RKO (cell line): Measurements from ENCODE around the gene SLC37A2.
"Not testable (repeated sequence)": the region's sequence is repeated elsewhere in the genome, so short reads cannot be mapped to it uniquely, and the experiment has no call there.

ENCODE experiments used
- DNase-seq: peaks from one replicate; pipeline ENCODE4 v3.0.0-alpha.2; 2016; ENCODE audit warnings: low spot score

SLC37A2 gene

DNA sequence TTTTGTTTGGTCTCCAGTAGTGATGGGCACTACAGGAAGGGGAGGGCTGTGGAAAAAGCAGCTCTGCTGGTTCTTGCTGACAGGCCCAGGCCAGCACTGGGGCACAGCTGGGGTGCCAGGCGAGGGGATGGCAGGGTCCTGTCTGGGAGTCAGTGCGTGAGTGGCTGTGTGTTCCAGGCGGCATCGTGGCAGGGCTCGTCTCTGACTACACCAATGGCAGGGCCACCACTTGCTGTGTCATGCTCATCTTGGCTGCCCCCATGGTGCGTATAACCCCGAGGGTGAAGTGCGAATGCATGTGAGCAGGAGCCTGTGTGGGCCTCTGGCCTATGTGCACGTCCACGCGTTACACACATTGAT lies 20.9 kb downstream of the SLC37A2 start:
- DNase-seq, result no peak

DNA sequence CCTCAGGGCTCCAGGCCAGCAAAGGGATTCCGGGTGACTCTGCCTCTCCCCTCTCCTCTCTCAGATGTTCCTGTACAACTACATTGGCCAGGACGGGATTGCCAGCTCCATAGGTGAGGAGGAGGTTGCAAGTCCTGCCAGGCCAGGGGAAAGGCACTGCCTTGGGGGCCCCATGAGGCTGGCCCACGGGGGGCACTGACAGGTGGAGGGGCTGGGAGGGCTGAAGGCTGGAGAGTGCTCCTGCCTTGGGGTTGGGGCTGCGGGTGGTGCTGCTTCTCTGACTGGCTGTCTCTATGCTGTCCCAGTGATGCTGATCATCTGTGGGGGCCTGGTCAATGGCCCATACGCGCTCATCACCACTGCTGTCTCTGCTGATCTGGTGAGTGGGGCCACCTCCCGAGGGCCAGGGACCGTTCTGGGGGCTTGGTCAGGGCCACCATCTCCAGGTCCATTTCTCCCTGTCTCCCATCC lies 21.7 kb downstream of the SLC37A2 start:
- no peak for DNase-seq

DNA sequence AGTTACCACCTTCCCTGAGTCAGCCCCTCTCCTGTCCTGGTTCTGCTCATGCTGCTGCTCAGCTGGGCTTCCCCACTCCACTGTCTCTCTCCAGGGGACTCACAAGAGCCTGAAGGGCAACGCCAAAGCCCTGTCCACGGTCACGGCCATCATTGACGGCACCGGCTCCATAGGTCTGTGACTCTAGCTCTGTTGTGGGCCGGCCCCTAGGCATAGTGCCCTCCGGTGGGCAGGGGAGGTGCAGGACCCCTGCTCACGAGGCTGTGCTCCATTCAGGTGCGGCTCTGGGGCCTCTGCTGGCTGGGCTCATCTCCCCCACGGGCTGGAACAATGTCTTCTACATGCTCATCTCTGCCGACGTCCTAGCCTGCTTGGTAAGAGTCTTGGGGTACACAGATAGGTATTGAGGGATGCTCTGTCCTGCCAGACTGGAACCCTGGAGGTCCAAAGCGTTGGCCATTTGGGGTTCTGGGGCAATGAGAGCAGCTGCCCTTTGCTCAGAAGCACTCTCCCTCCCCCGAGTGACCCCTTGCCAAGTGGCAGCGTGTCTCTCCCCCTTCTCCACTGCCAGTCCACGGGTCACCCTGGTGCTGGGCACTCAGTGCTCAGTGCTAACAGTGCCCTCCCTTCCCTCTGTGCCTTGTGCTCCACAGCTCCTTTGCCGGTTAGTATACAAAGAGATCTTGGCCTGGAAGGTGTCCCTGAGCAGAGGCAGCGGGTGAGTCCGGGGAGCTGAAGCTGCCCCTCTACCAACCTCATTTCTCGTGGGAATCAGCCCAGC lies 22.4 kb downstream of the SLC37A2 start:
- no peak for DNase-seq

DNA sequence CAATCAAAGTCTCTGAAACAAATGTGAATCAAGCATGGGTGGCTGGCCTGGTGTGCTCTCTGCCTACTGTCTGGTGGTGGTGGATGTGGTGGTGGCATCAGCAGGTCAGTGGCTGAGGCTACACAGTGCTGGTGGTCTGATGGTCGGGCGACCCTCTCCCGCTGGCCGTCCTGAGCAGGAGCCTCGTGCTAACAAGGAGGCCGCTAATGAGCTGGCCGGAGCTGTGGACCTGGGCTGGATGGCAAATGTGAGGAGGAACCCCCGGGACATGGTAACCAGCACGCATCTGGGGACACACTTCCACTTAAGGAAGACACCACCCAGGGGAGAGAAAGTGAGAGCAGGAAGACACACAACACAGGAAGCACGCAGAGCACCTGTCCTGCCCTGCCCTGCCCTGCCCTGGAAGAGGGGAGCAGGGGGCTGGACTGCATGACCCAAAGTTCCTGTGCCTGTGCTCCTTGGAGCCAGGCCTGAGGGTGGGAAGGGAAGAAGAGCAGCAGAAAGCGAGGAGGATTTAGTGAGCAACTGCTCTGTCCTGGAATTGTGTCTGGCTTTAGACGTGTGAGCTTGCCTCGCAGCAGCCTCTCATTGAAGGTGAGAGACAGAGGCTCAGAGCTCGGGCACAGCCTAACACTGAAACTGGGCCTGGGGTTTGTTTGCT lies 23.7 kb downstream of the SLC37A2 start:
- DNase-seq, result no peak

DNA sequence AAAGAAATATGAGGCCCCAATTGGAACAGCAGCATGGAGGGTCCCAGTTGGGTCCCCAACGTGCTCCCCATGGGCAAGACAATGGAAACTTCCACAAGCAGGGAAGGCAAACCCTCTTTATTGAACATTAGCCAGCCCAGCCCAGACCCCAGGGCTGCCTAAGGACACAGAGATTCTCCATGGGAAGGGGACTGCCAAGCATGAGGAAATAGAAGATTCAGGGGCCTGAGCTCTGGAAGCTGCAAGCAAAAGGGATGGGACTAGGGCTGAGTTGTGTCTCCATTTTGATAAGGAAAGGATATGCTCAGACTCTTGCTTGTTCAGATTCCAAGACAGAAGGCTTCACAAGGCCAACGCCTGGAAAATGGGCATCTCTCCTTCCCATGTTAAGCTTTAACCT lies 25.0 kb downstream of the SLC37A2 start:
- no peak for DNase-seq

DNA sequence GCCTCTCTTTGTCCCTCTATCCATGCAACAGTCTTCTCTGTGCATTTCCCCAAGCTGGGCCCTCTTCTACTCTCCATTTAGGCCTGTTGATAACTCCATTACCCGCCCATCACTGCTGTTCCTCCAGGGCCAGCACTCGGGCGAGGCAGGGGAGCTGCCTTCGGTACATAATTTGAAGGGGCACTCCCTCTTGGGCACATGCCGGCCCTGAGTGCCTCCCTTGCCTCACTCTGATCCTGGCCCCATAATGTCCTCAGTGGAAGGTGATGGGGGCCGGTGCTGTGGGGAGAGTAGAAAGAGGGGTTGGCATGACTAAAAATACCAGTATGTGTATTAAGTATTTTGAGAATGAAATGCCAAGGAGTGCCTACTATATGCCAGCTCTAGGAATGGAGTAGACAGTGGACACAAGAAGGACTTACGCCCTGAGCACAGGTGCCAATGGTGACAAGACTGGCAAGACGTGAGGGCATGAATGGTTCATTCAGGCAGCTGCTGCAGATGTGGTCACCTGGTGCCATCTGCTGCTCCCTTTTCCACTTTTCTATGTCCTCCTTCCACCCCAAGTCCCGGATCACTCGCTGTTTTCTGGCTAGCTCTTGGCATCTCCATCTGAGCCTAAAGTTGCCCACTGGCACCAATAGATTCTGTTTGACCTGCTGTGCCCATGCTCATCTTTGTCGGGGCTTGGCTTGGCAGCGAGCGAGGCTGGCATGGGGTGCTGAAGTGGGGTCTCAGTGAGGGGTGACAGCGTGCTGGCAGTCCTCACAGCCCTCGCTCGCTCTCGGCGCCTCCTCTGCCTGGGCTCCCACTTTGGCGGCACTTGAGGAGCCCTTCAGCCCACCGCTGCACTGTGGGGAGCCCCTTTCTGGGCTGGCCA lies 25.7 kb downstream of the SLC37A2 start:
- DNase-seq, result no peak

DNA sequence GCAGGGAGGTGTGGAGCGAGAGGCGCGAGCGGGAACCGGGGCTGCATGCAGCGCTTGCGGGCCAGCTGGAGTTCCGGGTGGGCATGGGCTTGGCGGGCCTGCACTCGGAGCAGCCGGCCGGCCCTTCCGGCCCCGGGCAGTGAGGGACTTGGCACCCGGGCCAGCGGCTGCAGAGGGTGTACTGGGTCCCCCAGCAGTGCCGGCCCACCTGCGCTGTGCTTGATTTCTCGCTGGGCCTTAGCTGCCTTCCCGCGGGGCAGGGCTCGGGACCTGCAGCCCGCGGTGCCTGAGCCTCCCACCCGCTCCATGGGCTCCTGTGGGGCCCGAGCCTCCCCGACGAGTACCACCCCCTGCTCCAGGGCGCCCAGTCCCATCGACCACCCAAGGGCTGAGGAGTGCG lies 26.4 kb downstream of the SLC37A2 start:
- not testable (repeated sequence) for DNase-seq

DNA sequence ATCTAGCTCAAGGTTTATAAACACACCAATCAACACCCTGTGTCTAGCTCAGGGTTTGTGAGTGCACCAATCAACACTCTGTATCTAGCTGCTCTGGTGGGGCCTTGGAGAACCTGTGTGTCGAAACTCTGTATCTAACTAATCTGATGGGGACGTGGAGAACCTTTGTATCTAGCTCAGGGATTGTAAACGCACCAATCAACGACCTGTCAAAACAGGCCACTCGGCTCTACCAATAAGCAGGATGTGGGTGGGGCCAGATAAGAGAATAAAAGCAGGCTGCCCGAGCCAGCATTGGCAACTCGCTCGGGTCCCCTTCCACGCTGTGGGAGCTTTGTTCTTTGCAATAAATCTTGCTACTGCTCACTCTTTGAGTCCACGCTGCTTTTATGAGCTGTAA lies 27.0 kb downstream of the SLC37A2 start:
- not testable (repeated sequence) for DNase-seq

DNA sequence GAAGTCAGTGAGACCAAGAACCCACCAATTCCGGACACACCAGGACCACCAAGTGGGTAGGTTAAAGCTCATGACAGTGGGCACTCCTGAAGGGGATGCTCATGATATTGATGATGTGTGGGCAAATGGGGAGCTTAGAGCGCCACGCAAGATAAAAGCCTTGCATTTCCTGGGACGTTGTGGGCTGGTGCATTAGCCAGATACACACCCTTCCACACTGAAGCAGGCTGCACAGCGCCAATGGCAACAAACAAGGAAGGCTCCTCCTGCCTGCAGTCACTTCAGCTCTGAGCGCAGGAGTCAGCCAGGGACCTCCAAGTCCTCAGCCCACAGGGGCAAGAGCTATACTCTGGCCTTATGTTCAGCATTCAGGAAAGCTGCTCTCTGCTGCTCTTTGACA lies 27.7 kb downstream of the SLC37A2 start:
- DNase-seq, result no peak

DNA sequence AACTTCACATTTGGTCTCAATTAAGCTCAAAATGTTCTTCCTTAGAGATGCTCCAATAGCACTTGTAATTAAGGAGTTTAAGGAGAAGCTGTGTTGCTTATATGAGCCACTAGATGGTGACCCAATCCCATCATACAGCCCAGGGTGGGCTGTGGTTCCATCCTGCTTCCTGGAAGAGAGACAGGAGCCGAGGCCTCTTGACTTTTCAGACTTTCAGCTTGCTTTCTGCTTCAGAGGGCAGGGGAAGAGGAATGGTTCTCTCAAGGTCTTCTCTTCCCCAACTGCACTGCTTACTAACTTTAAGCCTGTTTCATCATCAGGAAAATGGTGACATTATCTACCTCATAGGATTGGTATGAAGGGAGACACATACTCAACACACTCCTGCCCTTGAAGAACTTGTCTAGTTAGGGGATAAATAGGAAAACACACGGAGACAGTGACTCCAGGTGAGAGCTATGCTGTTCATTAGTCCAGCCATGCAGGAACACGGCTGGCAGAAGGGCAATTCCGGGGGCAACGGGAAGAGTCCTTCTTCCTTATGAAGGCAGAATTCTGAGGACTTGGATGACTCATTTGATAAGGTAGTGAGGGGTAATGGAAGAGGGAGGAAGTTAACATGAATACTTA lies 28.3 kb downstream of the SLC37A2 start:
- peak; percentile 57 for DNase-seq

DNA sequence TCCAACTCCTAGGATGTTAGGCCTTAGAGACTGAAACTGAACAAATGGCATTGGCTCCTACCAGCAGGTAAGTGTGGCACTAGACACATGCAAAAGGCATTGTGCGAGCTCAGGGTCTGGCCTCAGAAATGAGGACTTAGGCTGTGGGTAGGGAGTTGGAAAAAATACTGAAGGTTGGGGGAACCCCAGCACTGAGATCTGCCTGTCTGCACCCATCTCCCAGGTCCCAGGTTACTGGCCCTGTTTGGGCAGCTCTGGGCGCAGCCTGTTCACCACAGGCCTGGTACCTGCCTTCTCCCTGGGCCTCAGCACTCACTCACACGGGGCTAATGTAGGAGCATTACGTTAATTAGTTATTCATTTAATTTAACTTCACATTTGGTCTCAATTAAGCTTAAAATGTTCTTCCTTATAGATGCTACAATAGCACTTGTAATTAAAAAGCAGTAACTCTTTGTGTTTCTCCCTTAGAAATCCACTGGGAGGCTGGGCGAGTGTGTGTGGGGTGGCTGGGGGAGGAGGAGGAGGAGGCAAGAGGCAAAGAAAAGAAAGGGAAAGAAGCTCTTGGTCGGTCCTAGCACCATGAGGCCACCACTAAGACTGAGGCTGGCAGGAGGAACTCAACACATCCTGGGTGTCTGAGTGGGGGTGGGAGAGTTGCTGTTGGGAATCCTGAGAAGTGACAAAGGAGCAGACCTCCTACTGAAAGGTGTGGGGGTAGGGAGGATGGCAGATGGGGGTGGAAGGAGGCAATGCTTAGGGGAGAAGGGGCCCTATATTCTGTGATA lies 29.0 kb downstream of the SLC37A2 start:
- no peak for DNase-seq

DNA sequence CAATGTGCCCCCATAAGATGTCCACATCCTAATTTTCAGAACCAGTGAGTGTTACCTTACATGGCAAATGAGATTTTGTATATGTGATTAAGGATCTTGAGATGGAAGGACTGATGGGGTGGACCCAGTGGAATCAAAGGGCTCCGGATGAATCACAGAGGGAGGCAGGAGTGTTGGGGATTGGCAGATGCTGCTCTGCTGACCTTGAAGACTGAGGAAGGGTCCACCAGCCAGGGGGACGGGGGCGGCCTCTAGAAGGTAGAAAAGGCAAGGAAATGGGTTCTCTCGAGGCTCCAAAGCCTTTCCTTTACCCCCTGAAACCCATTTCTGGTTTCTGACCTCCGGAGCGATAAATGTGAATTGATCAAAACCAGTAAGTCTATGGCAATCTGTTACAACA lies 29.6 kb downstream of the SLC37A2 start:
- no peak for DNase-seq

DNA sequence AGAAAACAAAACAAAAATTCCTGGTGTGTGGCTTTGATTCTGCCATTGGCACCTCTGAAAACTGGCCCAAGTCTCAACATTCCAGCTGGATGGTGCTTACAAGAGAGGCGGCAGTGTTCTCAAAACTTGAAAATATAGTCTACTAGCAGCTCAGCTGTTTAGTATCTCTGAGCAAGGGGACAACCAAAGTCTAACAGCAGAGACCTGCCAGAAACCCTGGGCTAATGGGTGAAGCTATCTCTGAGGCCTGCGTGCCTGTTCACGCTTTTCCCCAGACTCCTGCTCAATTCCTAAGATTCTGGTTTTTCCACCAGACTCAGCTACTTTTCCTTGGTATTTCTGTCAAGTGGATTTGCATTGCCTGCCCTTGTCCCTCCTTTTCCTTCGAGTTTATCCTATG lies 30.4 kb downstream of the SLC37A2 start:
- no peak for DNase-seq

DNA sequence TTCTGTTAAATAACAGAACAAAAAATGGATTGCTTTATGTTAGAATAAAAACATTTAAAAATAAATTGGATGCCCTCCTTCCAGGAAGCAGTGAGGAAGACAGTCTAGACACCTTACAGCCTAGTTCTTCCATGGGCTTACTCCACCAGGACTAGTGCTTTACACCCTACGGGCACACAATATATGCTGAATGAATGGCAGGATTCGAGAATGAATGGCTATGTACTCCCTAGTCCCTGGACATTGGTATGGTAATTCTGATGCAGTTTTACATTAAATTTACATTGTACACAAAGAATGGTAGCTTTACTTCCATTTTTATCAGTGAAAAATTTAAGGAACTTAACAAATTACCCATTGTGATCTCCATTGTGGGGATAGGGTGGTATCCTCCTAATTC lies 31.6 kb downstream of the SLC37A2 start:
- no peak for DNase-seq

DNA sequence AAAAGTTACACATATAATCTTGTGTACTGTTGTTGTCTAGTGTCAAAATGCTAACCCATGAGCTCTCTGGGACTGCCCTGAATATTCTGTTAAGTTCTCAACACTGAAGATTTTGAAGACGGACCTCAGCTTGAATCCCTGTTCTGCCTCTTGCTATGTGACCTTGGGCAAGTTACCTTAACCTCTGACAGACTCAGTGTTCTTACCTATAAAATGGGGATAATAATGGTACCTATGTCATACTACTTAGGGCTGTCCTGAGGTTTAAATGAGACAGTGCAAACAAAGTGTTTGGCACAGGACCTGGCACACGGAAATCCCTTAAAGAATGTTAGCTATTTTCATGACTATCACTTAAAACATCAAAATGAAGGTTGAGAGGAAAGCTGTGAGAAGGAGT lies 37.0 kb downstream of the SLC37A2 start:
- DNase-seq, result no peak

DNA sequence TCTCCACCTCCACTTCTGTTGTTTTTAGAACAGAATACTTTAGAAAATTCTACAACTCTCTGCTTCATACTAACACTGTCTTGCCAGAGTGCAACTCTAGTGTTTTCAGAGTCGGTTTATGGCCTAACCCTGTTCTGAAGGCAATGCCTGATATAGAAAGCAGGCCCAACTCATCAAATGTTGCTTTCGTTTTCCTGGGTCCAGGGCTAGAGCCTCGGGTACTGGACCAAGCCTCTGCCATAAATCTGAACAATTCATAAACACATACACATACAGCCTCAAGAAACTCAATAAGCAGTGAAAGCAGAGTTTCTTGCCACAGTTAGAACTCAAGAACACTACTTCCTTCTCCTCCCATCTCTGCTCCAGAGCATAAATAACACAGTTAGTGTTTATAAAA lies 38.5 kb downstream of the SLC37A2 start:
- no peak for DNase-seq

DNA sequence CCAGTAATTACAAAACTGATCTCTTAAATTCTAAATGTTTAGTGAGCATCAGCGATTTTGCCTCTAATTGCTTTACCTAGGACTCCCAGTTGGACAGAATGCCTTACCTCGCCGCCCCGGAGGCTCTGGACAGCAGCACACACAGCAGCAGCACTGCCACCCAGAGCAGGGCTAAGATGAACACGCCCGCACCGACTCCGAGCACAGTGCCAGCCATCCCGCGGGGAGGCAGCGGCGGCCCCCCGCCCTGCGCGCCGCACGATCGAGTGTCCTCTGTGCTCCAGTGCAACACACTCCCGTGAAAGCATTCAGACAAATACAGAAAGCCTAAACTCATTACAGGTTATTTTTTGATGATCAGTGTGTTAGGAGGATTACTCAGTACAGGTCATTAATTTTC lies 38.9 kb downstream of the SLC37A2 start:
- DNase-seq, result no peak

DNA sequence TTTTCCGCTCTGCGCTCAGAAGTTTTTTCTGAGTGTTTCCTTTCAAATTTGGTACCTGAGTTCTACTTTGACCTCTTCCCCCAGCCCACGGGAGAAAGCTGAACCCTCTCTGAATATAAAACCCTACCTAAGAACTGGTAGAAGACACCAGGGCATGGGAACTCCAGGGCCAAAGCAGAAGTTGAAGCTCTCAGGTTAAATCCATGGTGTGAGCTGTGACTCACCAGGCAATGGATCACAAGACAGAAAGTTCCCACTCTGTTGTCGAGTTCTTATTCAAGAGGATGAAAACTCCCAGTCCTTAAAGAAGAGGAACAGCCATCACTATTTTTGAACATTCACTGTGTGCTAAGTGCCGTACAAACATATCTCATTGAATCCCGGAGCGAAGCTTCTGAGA lies 39.4 kb downstream of the SLC37A2 start:
- DNase-seq, result no peak

DNA sequence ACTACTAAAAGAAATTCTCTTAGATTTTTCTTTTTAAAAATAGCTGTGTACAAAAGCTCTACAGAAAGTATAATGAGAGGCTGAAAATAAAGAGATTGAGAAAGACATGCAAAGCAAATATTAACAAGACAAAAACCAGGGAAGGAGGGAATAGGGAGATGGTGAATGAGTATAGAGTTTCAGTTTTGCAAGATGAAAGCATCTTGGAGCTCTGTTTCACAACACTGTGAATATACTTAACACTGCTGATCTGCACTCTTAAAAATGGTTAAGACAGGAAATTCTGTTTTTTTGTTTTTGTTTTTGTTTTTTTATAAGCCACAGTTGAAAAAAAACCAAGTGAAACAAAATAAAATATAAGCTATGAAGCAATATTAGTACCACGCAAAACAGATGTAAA lies 42.8 kb downstream of the SLC37A2 start:
- DNase-seq, result no peak

DNA sequence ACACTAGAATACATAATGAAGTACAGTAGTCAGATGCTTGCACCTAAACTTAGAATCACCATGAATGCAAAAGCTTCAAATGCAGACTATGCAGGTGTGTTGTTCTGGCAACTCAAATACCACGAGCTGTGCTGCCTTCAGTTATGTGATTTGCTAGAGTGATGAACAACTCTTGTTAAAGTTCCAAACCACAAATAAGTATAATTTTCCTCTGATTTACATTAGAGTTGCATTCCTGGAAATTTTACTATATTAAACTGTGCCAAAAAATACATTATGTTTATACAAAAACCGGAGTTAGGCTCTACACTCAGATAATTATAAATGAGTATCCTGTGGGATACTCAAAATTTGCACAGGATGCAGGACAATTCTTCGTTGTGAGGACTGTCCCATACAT lies 45.4 kb downstream of the SLC37A2 start:
- DNase-seq, result no peak

DNA sequence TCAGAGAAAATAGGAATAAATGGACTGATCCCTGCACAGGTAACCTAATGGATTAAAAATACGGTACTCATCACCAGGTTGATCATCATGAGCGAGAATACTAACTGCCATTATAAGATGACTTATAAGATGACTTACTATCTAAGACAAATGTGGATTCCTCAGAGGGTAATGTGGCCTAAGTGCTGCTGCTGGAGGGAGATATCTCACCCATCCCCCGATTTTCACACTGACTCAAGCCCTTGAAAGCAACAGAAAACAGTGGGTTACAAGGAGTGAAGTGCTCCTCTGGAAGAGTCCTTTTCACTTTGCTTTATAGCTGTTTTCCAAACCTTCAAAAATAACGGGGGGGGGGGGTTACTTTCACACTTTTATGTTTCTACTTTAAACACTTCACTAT lies 47.4 kb downstream of the SLC37A2 start:
- DNase-seq, result peak; percentile 50

DNA sequence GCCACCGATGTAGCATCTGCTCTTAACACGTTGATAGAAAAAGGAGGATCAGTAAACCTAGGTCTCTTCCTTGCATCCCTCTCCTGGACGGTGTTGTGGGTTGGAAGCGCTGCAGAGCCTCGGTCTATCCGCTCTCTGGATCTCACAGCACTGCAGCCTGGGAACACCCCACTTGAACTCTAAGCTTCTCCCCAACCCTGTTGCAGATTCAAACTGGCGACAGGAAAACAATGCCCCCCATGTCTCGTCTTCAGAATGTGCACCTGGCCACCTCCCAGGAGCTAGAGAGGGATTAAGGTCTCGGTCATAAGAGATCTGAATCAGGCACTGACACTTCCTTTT lies 47.9 kb downstream of the SLC37A2 start:
- DNase-seq, result peak; percentile 26
